GM18498 (cell line): ENCODE data around the gene CLEC6A.
"Not testable (repeated sequence)": the region's sequence is repeated elsewhere in the genome, so short reads cannot be mapped to it uniquely, and the experiment has no call there.

ENCODE experiments used
- ATAC-seq: cut with Tn5 transposase; IDR thresholded peaks from one replicate; pipeline ENCODE4 v1.9.1; 2021; ENCODE audit warnings: mild to moderate bottlenecking, moderate library complexity; ENCODE audit not compliant: unreplicated experiment

CLEC6A gene

DNA sequence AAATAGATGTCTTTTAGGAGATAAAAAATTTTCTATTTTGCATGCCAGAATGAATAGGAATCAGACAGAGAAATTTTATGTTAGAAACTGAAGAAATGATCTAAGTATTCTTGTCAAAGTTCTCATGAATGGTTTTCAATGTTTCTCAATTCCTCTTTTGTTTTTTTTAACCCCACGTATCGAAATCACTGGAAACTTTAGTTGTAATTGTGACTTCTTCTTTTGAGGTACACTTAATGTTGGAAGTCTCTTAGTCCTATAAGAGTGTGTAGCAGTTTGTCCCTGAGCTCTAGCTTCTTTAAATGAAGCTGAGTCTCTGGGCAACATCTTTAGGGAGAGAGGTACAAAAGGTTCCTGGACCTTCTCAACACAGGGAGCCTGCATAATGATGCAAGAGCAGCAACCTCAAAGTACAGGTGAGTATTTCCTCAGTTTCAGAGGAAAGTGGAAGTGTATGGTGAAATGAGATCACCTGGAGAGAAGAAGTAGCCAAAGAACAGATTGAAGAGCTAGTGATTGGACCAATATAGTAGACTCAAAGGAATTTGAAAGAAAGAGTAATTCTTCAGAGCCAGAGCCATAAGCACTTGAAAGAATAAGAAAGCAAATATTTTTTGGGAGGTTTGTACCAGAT, at the start of gene CLEC6A:
Gene CLEC6A, plus strand, starts transcription at position 236 of the 634 bp plus-strand sequence. Its CDS starts 150 bp downstream, at position 386.
- no peak for ATAC-seq

- ATAC-seq = not testable (repeated sequence)
Observed at GRCh38 chr12:8419576-8419975, 36.2 kb upstream of the CLEC6A start.

DNA sequence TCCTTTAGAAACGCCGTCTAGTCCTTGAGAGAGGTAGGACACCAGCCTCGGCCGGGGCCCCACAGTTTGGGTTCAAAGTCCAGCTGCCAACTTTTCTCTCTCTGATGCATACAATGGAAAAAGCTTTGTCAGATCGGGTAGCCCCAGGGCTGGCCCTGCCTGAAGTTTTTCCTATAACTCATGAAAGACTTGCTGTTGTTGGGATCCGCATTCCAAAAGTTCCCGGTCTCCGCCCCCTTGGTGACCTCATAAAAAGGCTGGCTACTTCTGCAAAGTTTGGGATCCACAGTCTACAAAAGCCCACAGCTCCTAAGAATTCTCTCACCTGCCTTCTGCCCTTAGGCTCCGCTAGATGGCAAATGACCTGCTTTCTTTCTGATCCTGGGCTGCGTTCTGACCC, 35.3 kb upstream of the CLEC6A start:
- ATAC-seq = no peak

DNA sequence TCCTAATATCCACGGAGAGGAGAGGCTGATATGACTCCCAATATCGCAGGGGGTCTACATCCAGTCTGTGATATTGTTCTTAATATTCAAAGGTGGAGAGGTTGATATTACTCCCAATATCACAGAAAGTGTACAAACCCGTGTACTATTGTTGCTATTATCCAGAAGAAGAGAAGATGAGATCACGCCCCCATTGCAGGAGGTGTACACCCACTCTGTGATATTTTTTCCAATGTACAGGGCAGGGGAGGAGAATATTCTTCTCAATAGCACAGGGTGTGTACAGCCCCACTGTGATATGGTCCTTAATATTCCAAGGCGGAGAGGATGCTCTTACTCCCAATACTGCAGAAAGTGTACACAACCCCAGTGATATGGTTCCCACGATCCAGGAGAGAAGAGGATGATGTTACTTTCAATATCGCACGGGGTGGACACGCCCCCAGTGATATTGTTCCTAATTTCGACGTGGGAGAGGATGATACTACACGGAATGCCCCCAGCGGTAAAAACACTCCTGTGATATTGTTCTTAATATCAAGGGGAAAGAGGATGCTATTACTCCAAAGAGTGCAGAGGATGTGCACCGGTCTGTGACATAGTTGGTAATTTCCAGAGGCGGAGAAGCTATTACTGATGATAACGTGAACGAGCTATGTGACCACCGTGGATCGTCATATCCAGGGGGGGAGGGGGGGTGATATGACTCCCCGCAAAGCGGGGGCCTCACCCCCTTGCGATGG, 11.1 kb upstream of the CLEC6A start:
- not testable (repeated sequence) for ATAC-seq

DNA sequence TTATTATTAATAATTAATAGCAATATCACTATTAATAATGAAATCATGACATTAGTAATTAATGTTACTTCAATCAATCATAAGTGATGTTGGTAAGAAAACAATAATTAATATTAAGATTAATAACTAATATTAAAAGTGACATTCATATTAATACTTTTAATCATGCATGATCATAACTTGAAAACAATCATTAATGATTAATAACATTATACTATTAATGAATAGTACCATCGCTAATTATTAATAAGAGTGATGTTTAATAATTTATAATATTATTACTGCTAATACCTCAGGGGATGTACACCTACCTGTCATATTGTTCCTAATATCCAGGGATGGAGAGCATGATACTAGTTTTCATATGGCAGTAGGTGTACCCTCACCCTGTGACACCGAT, 10.0 kb upstream of the CLEC6A start:
- ATAC-seq = no peak

DNA sequence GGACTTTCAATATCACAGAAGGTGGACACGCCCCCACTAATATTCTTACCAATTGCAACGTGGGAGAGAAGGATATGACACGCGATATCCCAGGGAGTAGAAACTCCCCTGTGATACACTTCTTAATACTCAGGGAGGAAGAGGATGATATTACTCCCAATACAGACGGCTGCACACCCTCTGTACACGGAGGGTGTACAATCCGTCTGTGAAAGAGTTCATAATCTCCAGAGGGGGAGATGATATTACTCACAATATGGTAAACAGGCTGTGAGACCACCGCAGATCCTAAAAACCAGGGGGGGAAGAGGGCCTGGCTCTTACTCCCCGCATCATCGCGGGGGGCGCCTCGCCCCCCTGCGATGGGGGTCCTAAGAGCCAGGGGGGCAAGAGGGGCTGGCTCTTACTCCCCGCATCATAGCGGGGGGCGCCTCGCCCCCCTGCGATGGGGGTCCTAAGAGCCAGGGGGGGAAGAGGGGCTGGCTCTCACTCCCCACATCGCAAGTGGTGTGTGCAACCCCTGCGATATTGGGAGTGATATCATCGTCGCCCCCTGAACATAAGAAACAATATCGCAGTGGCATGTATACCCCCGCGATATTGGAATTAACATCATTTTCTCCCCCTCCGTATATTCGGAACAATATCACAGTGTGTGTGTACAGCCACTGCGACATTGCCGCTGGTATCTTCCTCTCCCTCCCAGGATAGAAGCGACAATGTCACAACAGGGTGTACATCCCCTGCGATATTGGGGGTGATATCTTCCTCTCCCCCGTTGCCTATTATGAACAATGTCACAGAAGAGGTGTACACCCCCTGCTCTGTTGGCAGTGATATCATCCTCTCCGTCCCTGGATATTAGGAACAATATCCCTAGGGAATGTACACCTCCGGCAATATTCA, 8.9 kb upstream of the CLEC6A start:
- no peak for ATAC-seq

DNA sequence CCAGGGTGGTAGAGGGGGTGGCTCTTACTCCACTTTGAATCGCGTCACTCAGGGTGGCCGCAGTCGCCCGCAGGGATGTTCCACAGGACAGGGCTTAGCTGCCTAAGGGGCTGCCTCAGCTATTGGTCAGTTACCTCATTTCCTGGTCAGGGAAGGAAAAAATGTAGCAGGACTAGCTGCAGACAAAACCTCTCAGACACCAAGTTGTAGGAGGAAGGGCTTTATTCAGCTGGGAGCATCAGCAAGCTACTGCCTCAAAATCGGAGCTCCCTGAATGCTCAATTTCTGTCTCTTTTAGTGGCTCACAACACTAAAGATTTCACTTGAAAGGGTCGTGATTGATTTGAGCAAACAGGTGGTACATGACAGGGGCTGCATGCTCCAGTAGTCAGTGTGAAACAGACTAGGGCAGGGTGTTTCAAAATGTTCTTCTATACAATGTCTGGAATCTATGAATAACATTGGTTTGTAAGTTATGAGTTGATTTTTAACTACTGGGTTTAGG, 6.4 kb upstream of the CLEC6A start:
- ATAC-seq = no peak

DNA sequence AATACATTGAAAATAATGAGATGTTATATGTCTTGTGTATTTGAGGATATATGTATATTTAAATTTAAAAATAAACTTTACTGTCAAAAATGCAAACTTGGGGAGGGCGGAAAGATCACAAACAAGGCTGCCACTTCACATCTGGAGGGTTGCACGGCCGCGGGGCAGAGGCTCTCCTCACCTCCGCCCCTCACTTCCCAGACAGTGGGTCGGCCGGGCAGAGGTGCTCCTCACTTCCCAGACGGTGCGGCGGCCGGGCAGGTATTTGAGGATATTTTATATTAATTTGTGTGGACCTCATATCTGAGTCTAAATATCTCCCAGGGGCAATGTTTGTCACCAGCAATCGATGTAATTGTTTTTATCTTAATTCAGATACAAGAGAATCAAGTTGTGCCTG, 3.7 kb upstream of the CLEC6A start:
- no peak for ATAC-seq

- ATAC-seq = no peak
Observed at GRCh38 chr12:8453021-8453513, 2.7 kb upstream of the CLEC6A start.

DNA sequence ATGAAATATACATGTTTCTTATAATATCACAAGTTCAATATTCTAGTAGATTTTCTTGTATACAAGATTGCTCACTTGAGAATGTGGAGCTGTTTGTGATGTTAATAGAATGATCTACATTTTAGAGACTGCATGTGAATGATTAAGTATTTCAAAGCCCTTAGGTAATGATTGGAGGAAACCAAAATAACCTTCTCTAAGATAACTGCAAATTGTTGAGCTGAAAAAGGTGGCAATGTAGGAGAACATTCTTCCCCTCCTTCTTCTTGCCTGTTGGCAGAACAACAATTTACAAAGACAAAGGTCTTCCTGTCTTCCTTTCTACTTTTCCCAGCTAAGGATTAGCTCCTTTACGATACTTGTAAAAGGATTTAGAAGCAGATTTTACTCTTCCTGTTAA, 2.0 kb upstream of the CLEC6A start:
- ATAC-seq = no peak

- no peak for ATAC-seq
Observed at GRCh38 chr12:8455271-8455670, 491 bp upstream of the CLEC6A start.

- no peak for ATAC-seq
Observed at GRCh38 chr12:8461426-8461825, 5.7 kb downstream of the CLEC6A start.

- no peak for ATAC-seq
Observed at GRCh38 chr12:8465301-8465996, 9.7 kb downstream of the CLEC6A start.

- no peak for ATAC-seq
Observed at GRCh38 chr12:8466241-8466640, 10.5 kb downstream of the CLEC6A start.

- ATAC-seq = no peak
Observed at GRCh38 chr12:8471090-8471489, 15.3 kb downstream of the CLEC6A start.

GRCh38 chr12:8475508-8476203, 19.9 kb downstream of the CLEC6A start:
- no peak for ATAC-seq

GRCh38 chr12:8482571-8483061, 26.9 kb downstream of the CLEC6A start:
- ATAC-seq = no peak

DNA sequence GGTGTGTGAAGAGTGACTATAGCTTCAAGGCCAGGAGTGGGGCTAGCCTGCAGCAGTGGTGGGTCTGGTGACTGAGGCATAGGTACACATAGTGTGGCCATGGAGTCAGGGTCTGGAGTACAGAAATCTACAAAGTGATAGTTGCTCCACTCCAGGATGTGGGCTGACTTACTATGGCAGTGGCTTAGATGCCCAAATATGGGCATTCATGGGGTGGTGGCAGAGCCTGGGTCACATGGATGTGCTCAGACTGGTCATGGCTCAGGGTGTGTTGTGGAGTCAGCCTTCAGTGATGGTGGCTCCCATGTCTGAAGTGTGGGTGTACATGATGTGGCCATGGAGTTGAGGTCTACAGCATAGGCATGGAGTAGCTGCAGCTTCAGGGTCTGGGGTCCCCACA, 27.3 kb downstream of the CLEC6A start:
- no peak for ATAC-seq

GRCh38 chr12:8491646-8492530, 36.1 kb downstream of the CLEC6A start:
- ATAC-seq = no peak
